Cerebellar nuclear complex (tissue), 1 donor: ENCODE measurements around the gene MSANTD4.
"Not testable (repeated sequence)": the region's sequence is repeated elsewhere in the genome, so short reads cannot be mapped to it uniquely, and the experiment has no call there.

Experiments
- DNase-seq, 2 experiments: peaks; one replicate each; lab custom pipeline; 2025; lab: John Stamatoyannopoulos, UW

MSANTD4 gene

GRCh38 chr11:106021967-106022794 is at the start of gene MSANTD4:
MSANTD4 (minus strand) TSS chr11:106022240; CDS start chr11:106010917, 11,323 bp downstream.
- DNase-seq: peak; percentile 95 to 99

DNA sequence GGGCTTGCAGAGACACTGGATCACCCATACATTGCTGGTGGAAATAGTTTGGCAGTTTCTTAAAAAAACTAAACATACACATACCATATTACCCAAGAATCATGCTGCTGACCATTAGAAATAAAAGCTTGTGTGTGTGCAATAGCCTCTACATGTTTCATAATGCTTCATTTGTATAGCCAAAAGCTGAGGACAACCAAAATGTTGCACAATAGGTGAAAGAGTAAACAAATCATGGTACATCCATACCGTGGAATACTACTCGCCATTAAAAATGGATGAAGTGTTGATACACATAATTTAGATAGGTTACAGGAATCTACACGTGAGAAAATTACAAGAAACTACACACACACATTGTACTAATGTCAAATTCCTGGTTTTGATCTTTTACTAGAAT is 48.6 kb upstream of the MSANTD4 start:
- no peak for DNase-seq

- DNase-seq: no peak
Measured at GRCh38 chr11:106063009-106063408, 41.0 kb upstream of the MSANTD4 start.

DNA sequence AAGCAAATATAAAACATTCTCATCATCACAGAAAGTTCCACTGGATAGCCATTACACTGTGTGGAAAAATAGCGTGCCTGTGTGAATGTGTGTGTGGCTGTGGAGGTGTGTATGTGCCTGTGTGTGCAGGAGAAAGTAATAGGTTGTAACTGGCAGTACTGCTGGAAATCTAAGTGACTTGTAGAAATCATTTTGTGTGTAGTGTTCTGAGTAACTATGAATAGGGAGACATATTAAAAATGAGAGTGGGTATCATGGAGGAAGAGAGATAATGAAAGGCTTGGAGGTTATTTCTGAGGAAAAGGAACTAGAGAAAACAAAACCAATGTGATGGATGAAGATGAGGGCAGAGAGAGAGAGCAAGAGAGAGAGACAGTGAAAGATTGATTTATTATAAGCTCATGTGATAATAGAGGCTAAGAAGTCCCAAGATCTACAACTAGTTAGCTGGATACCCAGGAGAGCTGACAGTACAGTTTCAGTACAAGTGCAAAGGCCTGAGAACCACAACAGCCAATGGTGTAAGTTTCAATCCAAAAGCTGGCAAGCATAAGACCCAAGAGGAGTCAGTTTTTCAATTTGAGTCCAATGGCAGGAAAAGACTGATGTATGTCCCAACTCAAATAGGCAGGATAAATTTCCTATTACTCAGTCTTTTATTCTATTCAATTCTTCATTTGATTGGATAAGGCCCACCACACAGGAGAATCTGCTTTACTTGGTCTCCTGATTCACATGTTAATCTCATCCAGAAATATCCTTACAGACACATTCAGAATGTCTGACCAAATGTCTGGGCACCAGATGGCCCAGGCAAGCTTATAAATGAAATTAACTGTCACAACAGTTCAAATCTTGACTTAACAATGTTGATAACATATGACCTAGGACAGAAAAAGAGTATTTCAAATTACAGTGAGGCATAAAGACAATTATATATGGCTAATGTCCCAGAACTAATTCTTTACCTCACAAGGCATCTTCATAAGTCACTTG is 40.2 kb upstream of the MSANTD4 start:
- DNase-seq: no peak

GRCh38 chr11:106061249-106061784 is 39.3 kb upstream of the MSANTD4 start:
- no peak for DNase-seq

DNA sequence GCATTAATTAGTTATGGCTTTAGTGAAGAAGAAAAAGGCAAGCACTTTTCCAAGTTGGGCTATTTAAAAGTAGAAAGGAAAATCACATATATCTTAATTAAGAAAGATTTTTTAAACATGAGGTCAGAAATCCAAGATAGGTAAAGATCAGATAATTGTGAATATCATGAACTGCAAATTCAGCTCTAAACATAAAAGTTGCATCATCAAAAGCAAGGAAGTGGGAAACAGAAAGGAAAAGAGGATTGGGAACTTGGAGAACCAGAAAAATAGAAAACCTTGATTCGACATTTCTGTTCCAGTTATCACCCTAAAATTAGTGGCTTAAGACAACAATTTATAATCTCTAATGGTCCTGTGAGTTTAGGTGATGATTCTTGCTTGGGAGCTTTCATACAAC is 37.6 kb upstream of the MSANTD4 start:
- DNase-seq: no peak

DNA sequence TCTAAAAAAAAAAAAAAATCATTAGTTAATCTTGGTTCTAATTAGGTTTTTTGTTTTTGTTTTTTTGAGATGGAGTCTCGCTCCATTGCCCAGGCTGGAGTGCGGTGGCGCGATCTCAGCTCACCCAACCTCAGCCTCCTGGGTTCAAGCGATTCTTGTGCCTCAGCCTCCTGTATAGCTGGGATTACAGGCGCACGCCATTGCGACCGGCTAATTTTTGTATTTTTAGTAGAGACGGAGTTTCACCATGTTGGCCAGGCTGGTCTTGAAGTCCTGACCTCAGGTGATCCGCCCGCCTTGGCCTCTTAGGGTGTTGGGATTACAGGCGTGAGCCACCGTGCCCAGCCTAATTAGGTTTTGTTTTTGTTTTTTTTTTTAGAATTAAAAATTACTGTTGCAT is 36.3 kb upstream of the MSANTD4 start:
- DNase-seq: not testable (repeated sequence)

DNA sequence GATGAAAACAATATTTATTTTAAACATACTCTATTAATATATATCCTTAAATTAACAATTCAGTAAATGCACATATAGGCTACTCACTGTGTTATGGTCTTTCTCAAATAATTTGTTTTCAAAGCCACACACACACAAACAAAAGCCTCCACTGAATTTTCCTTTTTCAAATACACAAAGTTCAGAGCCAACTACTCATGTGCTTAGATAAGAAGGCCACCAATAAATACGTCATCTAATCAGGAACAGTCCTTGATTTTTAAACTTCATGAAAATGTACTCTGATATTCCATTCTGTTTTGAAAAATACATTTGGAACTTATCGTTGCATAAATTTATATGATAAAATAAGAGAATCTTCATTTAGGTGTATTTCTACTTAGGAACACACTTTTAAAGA is 29.1 kb upstream of the MSANTD4 start:
- no peak for DNase-seq

- no peak for DNase-seq
Measured at GRCh38 chr11:106049727-106050476, 27.9 kb upstream of the MSANTD4 start.

DNA sequence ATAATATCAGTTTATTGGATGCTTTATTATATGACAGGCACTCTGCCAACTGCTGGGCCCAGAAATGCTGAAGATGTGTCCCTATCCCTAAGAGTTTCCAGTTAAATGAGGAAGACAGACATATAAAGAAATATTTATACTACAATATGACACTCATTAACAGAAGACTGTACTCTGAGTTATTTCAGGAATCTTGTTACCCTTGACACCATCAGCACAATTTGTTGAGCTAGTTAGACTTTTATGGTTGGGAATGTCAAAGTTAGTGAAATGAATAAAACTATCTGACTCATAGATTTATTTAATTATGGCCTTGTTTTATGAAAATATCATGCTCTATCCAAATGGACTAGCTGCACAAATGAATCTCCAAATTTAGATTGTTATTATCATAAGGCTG is 25.6 kb upstream of the MSANTD4 start:
- no peak for DNase-seq

GRCh38 chr11:106043540-106043939 is 21.5 kb upstream of the MSANTD4 start:
- DNase-seq: no peak

DNA sequence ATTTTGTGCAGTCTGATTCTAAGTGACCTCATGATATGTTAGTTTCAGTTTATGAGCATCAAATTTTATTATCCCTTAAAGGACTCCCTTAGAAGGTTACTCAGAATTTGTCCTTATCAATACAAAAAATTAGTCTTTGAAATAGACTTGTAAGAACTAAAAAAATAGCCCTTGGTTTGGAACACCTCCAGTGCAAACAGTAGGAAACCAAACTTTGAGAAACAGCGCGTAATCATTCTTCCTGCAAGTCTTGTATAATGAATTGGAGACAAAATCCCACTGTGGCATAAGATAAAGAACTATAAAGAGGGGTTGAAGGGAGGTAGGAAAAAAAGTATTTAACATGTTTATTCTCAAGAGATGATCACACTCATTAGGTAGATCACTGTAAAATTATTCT is 10.8 kb upstream of the MSANTD4 start:
- DNase-seq: no peak

- no peak for DNase-seq
Measured at GRCh38 chr11:106031936-106032335, 9.9 kb upstream of the MSANTD4 start.

DNA sequence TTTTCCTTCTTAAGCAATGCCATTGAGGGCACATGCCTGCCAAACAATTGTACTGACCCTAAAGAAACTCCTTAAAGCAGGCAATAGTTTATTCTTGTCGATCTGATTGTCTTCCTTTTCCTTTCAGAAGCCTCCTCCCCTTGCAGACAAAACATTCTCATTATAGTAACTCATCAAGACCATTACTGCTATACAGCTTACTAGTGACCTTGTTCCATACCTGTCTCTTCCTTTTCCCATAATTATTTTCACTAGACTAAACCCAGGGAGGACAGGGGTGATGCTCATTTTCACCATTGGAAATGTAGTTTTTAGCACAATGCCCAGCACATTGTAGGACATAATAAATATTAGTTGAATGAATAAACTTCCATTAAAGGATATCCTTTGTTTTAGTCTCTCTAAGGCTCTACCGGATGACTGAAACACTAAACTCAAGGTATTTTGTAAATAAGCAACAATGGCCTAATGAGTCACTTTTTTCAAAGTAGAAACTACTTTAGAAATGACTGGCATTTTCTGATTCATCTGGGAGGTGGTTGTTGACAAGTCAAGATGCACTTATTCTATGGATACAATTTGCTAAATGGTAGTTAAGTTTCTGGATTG is 9.3 kb upstream of the MSANTD4 start:
- no peak for DNase-seq

GRCh38 chr11:106030609-106031008 is 8.6 kb upstream of the MSANTD4 start:
- DNase-seq: no peak

DNA sequence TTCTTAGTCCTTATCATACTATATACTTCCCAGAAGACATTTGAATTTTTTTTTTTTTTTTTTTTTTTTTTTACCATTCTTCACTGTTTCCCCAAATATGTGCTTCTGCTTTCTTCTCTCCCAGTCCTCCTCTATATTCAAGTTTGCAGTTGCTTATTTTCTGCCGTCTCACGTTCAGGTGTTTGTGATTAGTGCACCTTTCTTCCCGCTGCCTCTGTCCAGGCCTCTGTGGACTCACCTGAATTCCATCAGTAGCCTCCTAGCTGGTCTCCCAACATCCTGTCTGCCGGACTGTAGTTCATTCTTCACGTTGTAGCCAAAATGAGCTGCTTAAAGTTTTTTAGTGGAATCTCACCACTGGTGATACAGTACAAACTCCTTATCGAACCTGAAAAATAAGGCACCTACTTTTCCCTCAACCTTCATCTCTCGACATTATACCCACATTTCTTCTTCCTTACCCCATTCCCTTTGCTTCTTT is 795 bp upstream of the MSANTD4 start:
- no peak for DNase-seq

- no peak for DNase-seq
Measured at GRCh38 chr11:106021181-106021966, 666 bp downstream of the MSANTD4 start.

DNA sequence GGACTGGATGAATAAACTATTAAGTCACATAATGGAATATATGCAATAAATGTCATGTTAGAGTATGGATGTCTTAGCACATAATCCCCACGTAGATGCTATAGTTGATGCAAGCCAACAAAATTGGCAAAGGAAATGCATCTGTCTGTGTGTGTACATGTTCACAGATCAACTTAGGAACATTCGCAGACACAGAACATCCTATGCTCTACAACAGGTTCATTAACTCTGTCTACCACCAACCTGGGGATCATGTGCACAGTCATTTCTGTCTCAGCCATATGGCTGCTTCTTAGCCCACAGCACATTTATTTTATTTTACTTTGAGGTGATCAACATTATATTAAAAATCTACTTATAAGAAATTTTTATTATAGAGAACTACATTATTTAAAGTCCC is 4.9 kb downstream of the MSANTD4 start:
- DNase-seq: no peak

DNA sequence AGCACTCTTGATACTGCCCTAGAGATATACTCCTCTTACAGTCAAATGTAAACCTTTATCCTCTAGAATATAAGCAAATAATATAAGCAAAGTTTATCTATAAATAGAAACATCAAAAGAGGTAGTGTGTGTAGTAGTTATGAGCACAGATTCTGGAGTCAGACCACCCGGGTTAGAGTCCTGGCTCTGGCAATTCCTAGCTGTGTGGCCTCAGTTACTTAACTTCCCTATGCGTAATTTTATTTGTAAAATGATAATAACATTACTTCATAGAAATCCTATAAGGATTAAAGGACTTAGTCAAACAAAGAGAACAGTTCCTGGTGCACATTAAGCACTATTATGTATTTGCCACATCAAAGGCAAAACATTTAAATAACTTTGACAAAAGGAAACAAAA is 7.0 kb downstream of the MSANTD4 start:
- DNase-seq: no peak

- DNase-seq: no peak
Measured at GRCh38 chr11:106014620-106015019, 7.4 kb downstream of the MSANTD4 start.
